Skeletal muscle tissue (tissue), 4 donors: ENCODE results near the gene MIP. TPM values are rescaled to one million over a fixed set of nuclear protein-coding genes. Genes with fewer than 3 reads are reported as not detected.
"Not testable (repeated sequence)": the region's sequence is repeated elsewhere in the genome, so short reads cannot be mapped to it uniquely, and the experiment has no call there.

Experiments
- H3K27ac ChIP-seq: one replicate; pipeline ENCODE4 v1.7.0; 2013; ENCODE audit warnings: mild to moderate bottlenecking, low read depth, low read length, inconsistent platforms
- H3K27me3 ChIP-seq, 3 donors: one replicate each; pipeline ENCODE4 v1.7.0; 2013; ENCODE audit warnings: low read length in 3 of 3; ENCODE audit not compliant: control insufficient read depth in 3 of 3, insufficient read depth in 3 of 3
- H3K36me3 ChIP-seq, 3 donors: one replicate each; pipeline ENCODE4 v1.7.0; 2013; ENCODE audit warnings: low read length in 3 of 3; ENCODE audit not compliant: control insufficient read depth in 3 of 3, insufficient read depth in 3 of 3
- H3K4me1 ChIP-seq, 3 donors: one replicate each; pipeline ENCODE4 v1.7.0; 2013; ENCODE audit warnings: low read length in 3 of 3, mild to moderate bottlenecking in 3 of 3; ENCODE audit not compliant: control insufficient read depth in 3 of 3, insufficient read depth in 3 of 3
- H3K4me3 ChIP-seq, 3 donors: one replicate each; pipeline ENCODE4 v1.7.0; 2013; ENCODE audit warnings: low read length in 3 of 3
- H3K9ac ChIP-seq, 3 donors: one replicate each; pipeline ENCODE4 v1.7.0; 2013; ENCODE audit warnings: low read length in 3 of 3, mild to moderate bottlenecking in 3 of 3, moderate library complexity in 2 of 3, low read depth in 1 of 3
- H3K9me3 ChIP-seq, 3 donors: one replicate each; pipeline ENCODE4 v1.7.0; 2013; ENCODE audit warnings: low read length in 3 of 3; ENCODE audit not compliant: control insufficient read depth in 3 of 3
- total RNA-seq: library from RNA; depleted of rRNA; stranded (reverse); fragments of >200 nt; gene quantifications from one replicate; pipeline ENCODE4 v1.2.3, GENCODE V29; 2014
- donor health status: Osteomylitis.

Gene MIP
- total RNA-seq, 1 donor from 2014 or later: not detected

- Histone ChIP-seq H3K9me3 (no peaks in the 10 kb centered on the region), H3K27me3 (no peaks in the 10 kb centered on the region), H3K4me1 (peaks cover 0 to 3% (median 0%) of the 10 kb centered on the region in 3 donors), H3K27ac (no peak overlapping the region), H3K4me3 (no peak overlapping the region), H3K9ac (no peak overlapping the region), H3K36me3 (peaks cover 0 to 2% (median 0%) of the 10 kb centered on the region in 3 donors)
Observed at GRCh38 chr12:56414401-56414800, 40.1 kb downstream of the MIP start.

GRCh38 chr12:56413392-56413791 lies 41.1 kb downstream of the MIP start:
- no peaks in the 10 kb centered on the region for H3K36me3 ChIP-seq
- no peaks in the 10 kb centered on the region for H3K9me3 ChIP-seq
- no peaks in the 10 kb centered on the region for H3K27me3 ChIP-seq
- peaks cover 0 to 3% (median 0%) of the 10 kb centered on the region in 3 donors for H3K4me1 ChIP-seq
- no peak overlapping the region for H3K9ac ChIP-seq
- H3K27ac ChIP-seq: no peak overlapping the region
- no peak overlapping the region for H3K4me3 ChIP-seq

GRCh38 chr12:56411781-56412639 lies 42.4 kb downstream of the MIP start:
- peaks cover 0 to 3% (median 0%) of the 10 kb centered on the region in 3 donors for H3K4me1 ChIP-seq
- H3K4me3 ChIP-seq: no peak overlapping the region
- no peak overlapping the region for H3K27ac ChIP-seq
- no peak overlapping the region for H3K9ac ChIP-seq
- H3K27me3 ChIP-seq: no peaks in the 10 kb centered on the region
- no peaks in the 10 kb centered on the region for H3K36me3 ChIP-seq
- no peaks in the 10 kb centered on the region for H3K9me3 ChIP-seq

GRCh38 chr12:56410768-56411167 lies 43.7 kb downstream of the MIP start:
- H3K36me3 ChIP-seq: no peaks in the 10 kb centered on the region
- H3K27ac ChIP-seq: no peak overlapping the region
- peaks cover 0 to 3% (median 0%) of the 10 kb centered on the region in 3 donors for H3K4me1 ChIP-seq
- H3K4me3 ChIP-seq: no peak overlapping the region
- no peaks in the 10 kb centered on the region for H3K27me3 ChIP-seq
- H3K9me3 ChIP-seq: no peaks in the 10 kb centered on the region
- H3K9ac ChIP-seq: no peak overlapping the region

GRCh38 chr12:56408799-56409417 lies 45.5 kb downstream of the MIP start:
- Histone ChIP-seq H3K27me3 (no peaks in the 10 kb centered on the region), H3K4me1 (peaks cover 0 to 3% (median 0%) of the 10 kb centered on the region in 3 donors), H3K36me3 (no peaks in the 10 kb centered on the region), H3K9ac (no peak overlapping the region), H3K27ac (no peak overlapping the region), H3K4me3 (no peak overlapping the region), H3K9me3 (no peaks in the 10 kb centered on the region)

- H3K9ac ChIP-seq, H3K4me3 ChIP-seq, H3K27ac ChIP-seq, H3K36me3 ChIP-seq, H3K27me3 ChIP-seq, H3K9me3 ChIP-seq, H3K4me1 ChIP-seq: not testable (repeated sequence)
Observed at GRCh38 chr12:56404227-56404626, 50.2 kb downstream of the MIP start.

GRCh38 chr12:56401612-56402011 lies 52.8 kb downstream of the MIP start:
- H3K27ac ChIP-seq, H3K4me3 ChIP-seq, H3K4me1 ChIP-seq, H3K9ac ChIP-seq, H3K27me3 ChIP-seq, H3K36me3 ChIP-seq, H3K9me3 ChIP-seq: not testable (repeated sequence)

- H3K27me3 ChIP-seq, H3K9me3 ChIP-seq, H3K4me1 ChIP-seq, H3K4me3 ChIP-seq, H3K27ac ChIP-seq, H3K9ac ChIP-seq, H3K36me3 ChIP-seq: not testable (repeated sequence)
Observed at GRCh38 chr12:56401125-56401524, 53.3 kb downstream of the MIP start.
